H9 (cell line): ENCODE results near the gene CDK5R2. TPM values are rescaled to one million over a fixed set of nuclear protein-coding genes. Genes with fewer than 3 reads are reported as not detected.

Experiments used
- DNase-seq: peaks from one replicate; pipeline ENCODE4 v3.0.0-alpha.2; 2017
- H2AFZ ChIP-seq: one replicate; pipeline ENCODE4 v1.6.1; 2013; ENCODE audit warnings: mild to moderate bottlenecking, low read length, control low read depth, moderate library complexity
- H2AK5ac ChIP-seq: 2 replicates; pipeline ENCODE4 v1.6.1; 2013; ENCODE audit warnings: low read length, control low read depth, mixed read lengths; ENCODE audit not compliant: insufficient read length
- H2BK120ac ChIP-seq: one replicate; pipeline ENCODE4 v1.6.1; 2013; ENCODE audit warnings: low read depth, mild to moderate bottlenecking, low read length, control low read depth, inconsistent platforms; ENCODE audit not compliant: poor library complexity, severe bottlenecking
- H2BK12ac ChIP-seq: 2 replicates; pipeline ENCODE4 v1.6.1; 2013; ENCODE audit warnings: low read length, control low read depth, mixed read lengths, low read depth; ENCODE audit not compliant: insufficient read length
- H2BK15ac ChIP-seq: 2 replicates; pipeline ENCODE4 v1.6.1; 2013; ENCODE audit warnings: low read depth, low read length, control low read depth
- H2BK20ac ChIP-seq: one replicate; pipeline ENCODE4 v1.6.1; 2013; ENCODE audit warnings: low read depth, mild to moderate bottlenecking, low read length, control low read depth, inconsistent platforms; ENCODE audit not compliant: poor library complexity, severe bottlenecking
- H2BK5ac ChIP-seq: 2 replicates; pipeline ENCODE4 v1.6.1; 2013; ENCODE audit warnings: low read length, control low read depth, mixed read lengths; ENCODE audit not compliant: insufficient read length
- H3K14ac ChIP-seq: 2 replicates; pipeline ENCODE4 v1.6.1; 2013; ENCODE audit warnings: low read length, control low read depth; ENCODE audit not compliant: insufficient read depth
- H3K18ac ChIP-seq: 2 replicates; pipeline ENCODE4 v1.6.1; 2013; ENCODE audit warnings: low read depth, mild to moderate bottlenecking, mixed read lengths, low read length, control low read depth; ENCODE audit not compliant: insufficient read length
- H3K23ac ChIP-seq: 2 replicates; pipeline ENCODE4 v1.6.1; 2013; ENCODE audit warnings: low read length, control low read depth, mixed read lengths, low read depth; ENCODE audit not compliant: insufficient read length
- H3K23me2 ChIP-seq: 2 replicates; pipeline ENCODE4 v1.6.1; 2013; ENCODE audit warnings: low read depth, mild to moderate bottlenecking, mixed read lengths, low read length, control low read depth; ENCODE audit not compliant: insufficient read length, poor library complexity, severe bottlenecking
- H3K27ac ChIP-seq: 2 replicates; pipeline ENCODE4 v1.5.1; 2013; ENCODE audit warnings: low read length, control low read depth, mixed read lengths, low read depth; ENCODE audit not compliant: insufficient read length
- H3K27me3 ChIP-seq: 2 replicates; pipeline ENCODE4 v1.6.1; 2013; ENCODE audit warnings: low read length, control low read depth, inconsistent platforms; ENCODE audit not compliant: insufficient read depth
- H3K4ac ChIP-seq: 2 replicates; pipeline ENCODE4 v1.6.1; 2013; ENCODE audit warnings: low read depth, mild to moderate bottlenecking, control low read depth, inconsistent platforms, low read length, moderate library complexity
- H3K4me1 ChIP-seq: 2 replicates; pipeline ENCODE4 v1.6.1; 2013; ENCODE audit warnings: low read length, control low read depth, inconsistent platforms; ENCODE audit not compliant: insufficient read depth
- H3K4me2 ChIP-seq: 2 replicates; pipeline ENCODE4 v1.6.1; 2013; ENCODE audit warnings: low read length, control low read depth, mixed read lengths; ENCODE audit not compliant: insufficient read length, insufficient read depth
- H3K56ac ChIP-seq: 2 replicates; pipeline ENCODE4 v1.6.1; 2013; ENCODE audit warnings: low read depth, mild to moderate bottlenecking, mixed read lengths, low read length, control low read depth; ENCODE audit not compliant: insufficient read length
- H3K79me1 ChIP-seq: 2 replicates; pipeline ENCODE4 v1.6.1; 2013; ENCODE audit warnings: low read depth, mild to moderate bottlenecking, moderate library complexity, low read length, control low read depth, inconsistent platforms; ENCODE audit not compliant: insufficient read depth, poor library complexity, severe bottlenecking
- H3K79me2 ChIP-seq: 2 replicates; pipeline ENCODE4 v1.6.1; 2013; ENCODE audit warnings: low read length, control low read depth, inconsistent platforms; ENCODE audit not compliant: insufficient read depth
- H3K9ac ChIP-seq: 2 replicates; pipeline ENCODE4 v1.6.1; 2013; ENCODE audit warnings: low read length, control low read depth, mixed read lengths; ENCODE audit not compliant: insufficient read length; ENCODE audit errors: extremely low read depth
- H3K9me3 ChIP-seq: one replicate; pipeline ENCODE4 v1.6.1; 2013; ENCODE audit warnings: low read depth, low read length, inconsistent platforms; ENCODE audit not compliant: control insufficient read depth
- H3T11ph ChIP-seq: one replicate; pipeline ENCODE4 v1.6.1; 2013; ENCODE audit warnings: mild to moderate bottlenecking, low read length, control low read depth, inconsistent platforms
- H4K20me1 ChIP-seq: one replicate; pipeline ENCODE4 v1.6.1; 2013; ENCODE audit not compliant: control insufficient read depth, insufficient read length, insufficient read depth
- H4K5ac ChIP-seq: 2 replicates; pipeline ENCODE4 v1.6.1; 2013; ENCODE audit warnings: low read depth, mild to moderate bottlenecking, mixed read lengths, low read length, control low read depth; ENCODE audit not compliant: insufficient read length
- H4K8ac ChIP-seq: replicated peaks from 2 replicates; pipeline ENCODE4 v1.6.1; 2013; ENCODE audit warnings: low read length, control low read depth, mixed read lengths, low read depth; ENCODE audit not compliant: insufficient read length
- H4K91ac ChIP-seq: 2 replicates; pipeline ENCODE4 v1.6.1; 2013; ENCODE audit warnings: low read depth, mild to moderate bottlenecking, moderate library complexity, mixed read lengths, low read length, control low read depth; ENCODE audit not compliant: insufficient read length
- H3K27ac Mint-ChIP-seq, 3 experiments: 2 replicates in 2 of 3; 3 replicates in 1 of 3; pipeline ENCODE4 v1.8.0; 2020 to 2021; ENCODE audit warnings: mixed read lengths in 3 of 3, mild to moderate bottlenecking in 1 of 3, moderate library complexity in 1 of 3
- H3K27me3 Mint-ChIP-seq: 2 replicates; pipeline ENCODE4 v1.8.0; 2021; ENCODE audit warnings: low read depth, mild to moderate bottlenecking, moderate library complexity, mixed read lengths
- H3K36me3 Mint-ChIP-seq, 3 experiments: 2 replicates in 2 of 3; 3 replicates in 1 of 3; pipeline ENCODE4 v1.8.0; 2020 to 2021; ENCODE audit warnings: low read depth in 3 of 3, mixed read lengths in 3 of 3; ENCODE audit not compliant: insufficient read depth in 1 of 3
- H3K4me1 Mint-ChIP-seq, 2 experiments: 2 replicates each; pipeline ENCODE4 v1.8.0; 2020; ENCODE audit warnings: mixed read lengths in 2 of 2
- H3K4me3 Mint-ChIP-seq, 2 experiments: 2 replicates in 1 of 2; 3 replicates in 1 of 2; pipeline ENCODE4 v1.8.0; 2020 to 2021; ENCODE audit warnings: mild to moderate bottlenecking in 2 of 2, mixed read lengths in 2 of 2, moderate library complexity in 1 of 2
- H3K9me3 Mint-ChIP-seq, 2 experiments: 2 replicates in 1 of 2; 3 replicates in 1 of 2; pipeline ENCODE4 v1.8.0; 2020; ENCODE audit warnings: mild to moderate bottlenecking in 2 of 2, mixed read lengths in 2 of 2, moderate library complexity in 1 of 2
- CTCF ChIP-seq: fragments of 200-600 bp; sonication (generic); conservative IDR thresholded peaks from 3 replicates; pipeline ENCODE4 v1.8.0; 2021; ENCODE audit warnings: antibody characterized with exemption, mild to moderate bottlenecking
- WGBS: extraction: QIAGEN DNeasy Blood & Tissue Kit; methylation state at CpG from one replicate; pipeline ENCODE4 v1.1.7; 2013; ENCODE audit warnings: missing lambda C conversion rate, low lambda C conversion rate, mixed read lengths; ENCODE audit not compliant: insufficient read length; ENCODE audit errors: extremely low coverage; 5-methylcytosine and 5-hydroxymethylcytosine counted together
- total RNA-seq: library from RNA; stranded (reverse); gene quantifications from 2 replicates; pipeline ENCODE4 v1.2.1, GENCODE V29; 2021

CDK5R2 gene
- total RNA-seq, 1 experiment from 2014 or later = 0.26 TPM

- Mint-ChIP-seq H3K4me3 (peak within 1 kb of the TSS; percentile 45 to 82), H3K4me1 (peaks cover 10 to 29% of the 10 kb centered on the region in 2 experiments), H3K27me3 (peaks cover 99% of the 10 kb centered on the region), H3K27ac (no peak within 1 kb of the TSS), H3K9me3 (peaks cover 2 to 6% of the 10 kb centered on the region in 2 experiments; a peak in 2 of 5 replicates), H3K36me3 (peaks cover 0 to 3% (median 0%) of the 10 kb centered on the region in 3 experiments; a peak in 1 of 7 replicates)
- Histone ChIP-seq H4K20me1 (no peaks in the 10 kb centered on the region), H3K27ac (no peak within 1 kb of the TSS), H2AK5ac (no peak within 1 kb of the TSS), H2BK20ac (no peak within 1 kb of the TSS), H3K9ac (no peak within 1 kb of the TSS), H3K18ac (no peak within 1 kb of the TSS), H2BK5ac (no peak within 1 kb of the TSS), H3K79me2 (no peaks in the 10 kb centered on the region), H3K14ac (no peak within 1 kb of the TSS), H3K27me3 (peaks cover 89% of the 10 kb centered on the region), H3K56ac (no peak within 1 kb of the TSS), H3K4ac (no peak within 1 kb of the TSS), H3T11ph (no peak within 1 kb of the TSS), H3K23me2 (peaks cover 16% of the 10 kb centered on the region), H4K91ac (no peak within 1 kb of the TSS), H2BK120ac (no peak within 1 kb of the TSS), H4K5ac (no peak within 1 kb of the TSS), H2AFZ (no peak within 1 kb of the TSS), H3K4me1 (no peaks in the 10 kb centered on the region; the same call in 1 of the 2 replicates), H3K23ac (no peak within 1 kb of the TSS), H3K9me3 (no peaks in the 10 kb centered on the region), H2BK15ac (no peak within 1 kb of the TSS), H3K4me2 (peak within 1 kb of the TSS; percentile 42), H3K79me1 (no peaks in the 10 kb centered on the region), H4K8ac (no peak within 1 kb of the TSS), H2BK12ac (no peak within 1 kb of the TSS)
- no peak for DNase-seq
- TF ChIP-seq CTCF = no peak
- no CpG with 5 or more reads among the region's 32 CpGs for WGBS
These were observed 25.5 kb downstream of the CDK5R2 start, which contains the start of gene FEV for GRCh38 chr2:218985021-218985324. Gene FEV (minus strand): TSS chr2:218985184. CDS start chr2:218985075, 109 bp downstream.
